Upper lobe of left lung (tissue), 6 donors: ENCODE results near the gene MS4A3. TPM values are rescaled to one million over a fixed set of nuclear protein-coding genes. Genes with fewer than 3 reads are reported as not detected.
"Not testable (repeated sequence)": the region's sequence is repeated elsewhere in the genome, so short reads cannot be mapped to it uniquely, and the experiment has no call there.

Experiments
- ATAC-seq, 2 donors: fragments of 200-7000 bp; cut with Tn5 transposase; one replicate each; pipeline ENCODE4 v1.9.1; 2022; ENCODE audit warnings: mild to moderate bottlenecking in 2 of 2, moderate library complexity in 2 of 2; ENCODE audit not compliant: low FRiP score in 2 of 2
- DNase-seq, 2 donors: peaks; one replicate each; pipeline ENCODE4 v3.0.0-alpha.2; 2019 to 2020
- H3K27ac ChIP-seq, 4 donors: fragments of 200-600 bp; sonication (generic); one replicate each; pipeline ENCODE4 v1.5.1; 2016 to 2019
- H3K27me3 ChIP-seq, 4 donors: fragments of 200-600 bp; sonication (generic); one replicate each; pipeline ENCODE4 v1.5.1; 2017 to 2019
- H3K36me3 ChIP-seq, 4 donors: fragments of 200-600 bp; sonication (generic); one replicate each; pipeline ENCODE4 v1.5.1; 2016 to 2019
- H3K4me1 ChIP-seq, 4 donors: fragments of 200-600 bp; sonication (generic); one replicate each; pipeline ENCODE4 v1.5.1; 2018 to 2019
- H3K4me3 ChIP-seq, 4 donors: fragments of 200-600 bp; sonication (generic); one replicate each; pipeline ENCODE4 v1.5.1; 2017 to 2019; ENCODE audit warnings: mild to moderate bottlenecking in 2 of 4, moderate library complexity in 1 of 4
- H3K9me3 ChIP-seq, 4 donors: fragments of 200-600 bp; sonication (generic); one replicate each; pipeline ENCODE4 v1.5.1; 2018 to 2019
- CTCF ChIP-seq, 6 experiments: fragments of 450-650 bp in 4 of 6; fragments of 200-600 bp in 2 of 6; sonication (generic) in 2 of 6; IDR thresholded peaks; one replicate each; pipeline ENCODE4 v1.5.1; 2016 to 2019; ENCODE audit warnings: antibody characterized with exemption in 6 of 6
- EP300 ChIP-seq, 4 donors: sonication (generic); formaldehyde crosslinking; IDR thresholded peaks; one replicate each; pipeline ENCODE4 v1.5.1; 2017; ENCODE audit warnings: antibody characterized with exemption in 4 of 4, control low read depth in 2 of 4
- POLR2A ChIP-seq, 4 donors: fragments of 450-650 bp; IDR thresholded peaks; one replicate each; pipeline ENCODE4 v1.5.1; 2016 to 2017; ENCODE audit warnings: antibody characterized with exemption in 4 of 4, mild to moderate bottlenecking in 2 of 4
- POLR2AphosphoS5 ChIP-seq, 2 donors: sonication (generic); formaldehyde crosslinking; IDR thresholded peaks; one replicate each; pipeline ENCODE4 v1.5.1; 2017; ENCODE audit warnings: antibody characterized with exemption in 2 of 2
- WGBS, 2 donors: methylation state at CpG; one replicate each; pipeline ENCODE4 v1.1.5; 2017 to 2018; 5-methylcytosine and 5-hydroxymethylcytosine counted together
- total RNA-seq, 6 donors: library from RNA; depleted of rRNA in 4 of 6; stranded (reverse); fragments of >200 nt in 4 of 6; gene quantifications; one replicate each; pipeline versions ENCODE4 v1.1.0 to v1.2.1, GENCODE V29; 2016 to 2021
- donor health status: DM: no; HTN: no; CAD: no; lungs with moderate emphysema.
- donor health status: DM: no; HTN: yes; CAD: no; lungs with severe emphysema.

Gene MS4A3
- total RNA-seq, 6 donors from 2014 or later: 0.46 to 1.1 TPM; not detected in 4

GRCh38 chr11:60088364-60088763, 31.9 kb downstream of the MS4A3 start, which contains the start of gene MS4A2:
Gene MS4A2 (plus strand): TSS chr11:60088664. CDS start chr11:60088766, 102 bp downstream.
- no peaks in the 10 kb centered on the region for H3K4me1 ChIP-seq
- no peak within 1 kb of the TSS for H3K4me3 ChIP-seq
- H3K27me3 ChIP-seq: no peaks in the 10 kb centered on the region
- no peaks in the 10 kb centered on the region for H3K36me3 ChIP-seq
- TF ChIP-seq CTCF (IDR thresholded peaks at IDR 0.05) (no peak), EP300 (IDR thresholded peaks at IDR 0.05) (no peak), POLR2AphosphoS5 (IDR thresholded peaks at IDR 0.05) (no peak), POLR2A (IDR thresholded peaks at IDR 0.05) (no peak)
- DNase-seq: no peak
- H3K27ac ChIP-seq: no peak within 1 kb of the TSS
- ATAC-seq: no peak
- no peaks in the 10 kb centered on the region for H3K9me3 ChIP-seq
- 79 to 97% methylated on average over 1 of the region's 1 CpG for WGBS, 2 donors

DNA sequence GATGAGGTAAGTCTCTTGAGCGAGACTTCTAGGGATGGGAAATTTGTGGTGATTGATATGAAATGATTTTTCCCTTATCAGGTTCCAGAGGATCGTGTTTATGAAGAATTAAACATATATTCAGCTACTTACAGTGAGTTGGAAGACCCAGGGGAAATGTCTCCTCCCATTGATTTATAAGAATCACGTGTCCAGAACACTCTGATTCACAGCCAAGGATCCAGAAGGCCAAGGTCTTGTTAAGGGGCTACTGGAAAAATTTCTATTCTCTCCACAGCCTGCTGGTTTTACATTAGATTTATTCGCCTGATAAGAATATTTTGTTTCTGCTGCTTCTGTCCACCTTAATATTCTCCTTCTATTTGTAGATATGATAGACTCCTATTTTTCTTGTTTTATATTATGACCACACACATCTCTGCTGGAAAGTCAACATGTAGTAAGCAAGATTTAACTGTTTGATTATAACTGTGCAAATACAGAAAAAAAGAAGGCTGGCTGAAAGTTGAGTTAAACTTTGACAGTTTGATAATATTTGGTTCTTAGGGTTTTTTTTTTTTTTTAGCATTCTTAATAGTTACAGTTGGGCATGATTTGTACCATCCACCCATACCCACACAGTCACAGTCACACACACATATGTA, 39.1 kb downstream of the MS4A3 start:
- no peak for TF ChIP-seq POLR2A (IDR thresholded peaks at IDR 0.05)
- no peak for TF ChIP-seq EP300 (IDR thresholded peaks at IDR 0.05)
- TF ChIP-seq CTCF (IDR thresholded peaks at IDR 0.05): no peak
- TF ChIP-seq POLR2AphosphoS5 (IDR thresholded peaks at IDR 0.05): no peak
- H3K36me3 ChIP-seq: no peaks in the 10 kb centered on the region
- no peak overlapping the region for H3K4me3 ChIP-seq
- DNase-seq (no peak), ATAC-seq (no peak)
- no peaks in the 10 kb centered on the region for H3K9me3 ChIP-seq
- H3K27ac ChIP-seq: no peak overlapping the region
- 56 to 60% methylated on average over 4 of the region's 4 CpGs for WGBS, 2 donors
- H3K4me1 ChIP-seq: no peaks in the 10 kb centered on the region
- H3K27me3 ChIP-seq: no peaks in the 10 kb centered on the region

DNA sequence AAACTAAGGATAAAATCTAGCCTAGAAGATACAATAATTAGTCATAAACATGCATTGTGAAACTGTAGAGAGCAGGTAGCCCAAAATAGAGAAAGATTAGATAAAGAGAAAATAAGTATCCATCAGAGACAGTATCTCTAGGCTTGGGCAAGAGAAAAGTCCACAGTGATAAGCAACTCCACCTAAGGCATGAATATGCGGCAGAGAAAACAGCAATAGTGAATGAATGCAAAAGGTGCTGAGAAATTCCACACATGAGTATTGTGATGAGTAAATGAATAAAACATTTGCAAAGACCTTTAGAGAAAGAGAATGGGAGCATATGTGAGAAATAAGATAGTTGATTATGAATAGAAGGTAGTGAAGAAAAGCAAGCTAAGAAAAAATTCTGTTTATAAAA, 40.7 kb downstream of the MS4A3 start:
- no peak overlapping the region for H3K4me3 ChIP-seq
- DNase-seq (no peak), ATAC-seq (no peak)
- no peaks in the 10 kb centered on the region for H3K36me3 ChIP-seq
- H3K27ac ChIP-seq: no peak overlapping the region
- no peaks in the 10 kb centered on the region for H3K27me3 ChIP-seq
- H3K4me1 ChIP-seq: no peaks in the 10 kb centered on the region
- H3K9me3 ChIP-seq: no peaks in the 10 kb centered on the region
- 98 to 100% methylated on average over 1 of the region's 1 CpG for WGBS, 2 donors
- no peak for TF ChIP-seq POLR2AphosphoS5 (IDR thresholded peaks at IDR 0.05)
- no peak for TF ChIP-seq POLR2A (IDR thresholded peaks at IDR 0.05)
- no peak for TF ChIP-seq CTCF (IDR thresholded peaks at IDR 0.05)
- no peak for TF ChIP-seq EP300 (IDR thresholded peaks at IDR 0.05)

DNA sequence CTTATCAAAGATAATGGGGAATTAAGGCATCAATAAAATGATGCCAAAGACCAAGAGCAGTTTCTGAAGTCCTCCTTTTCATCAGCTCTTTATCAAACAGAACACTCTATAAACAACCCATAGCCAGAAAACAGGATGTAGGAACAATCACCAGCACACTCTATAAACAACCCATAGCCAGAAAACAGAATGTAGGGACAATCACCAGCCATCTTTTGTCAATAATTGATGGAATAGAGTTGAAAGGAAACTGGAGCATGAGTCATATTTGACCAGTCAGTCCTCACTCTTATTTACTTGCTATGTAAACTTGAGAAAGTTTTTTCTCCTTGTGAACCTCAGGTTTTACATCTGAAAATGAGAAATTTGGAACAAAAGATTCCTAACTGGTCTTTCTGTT, 42.0 kb downstream of the MS4A3 start:
- Histone ChIP-seq H3K4me1 (no peaks in the 10 kb centered on the region), H3K4me3 (no peak overlapping the region), H3K9me3 (no peaks in the 10 kb centered on the region), H3K27me3 (no peaks in the 10 kb centered on the region), H3K27ac (no peak overlapping the region), H3K36me3 (no peaks in the 10 kb centered on the region)
- ATAC-seq (no peak), DNase-seq (no peak)
- TF ChIP-seq POLR2AphosphoS5 (IDR thresholded peaks at IDR 0.05) (no peak), EP300 (IDR thresholded peaks at IDR 0.05) (no peak), CTCF (IDR thresholded peaks at IDR 0.05) (no peak), POLR2A (IDR thresholded peaks at IDR 0.05) (no peak)

GRCh38 chr11:60100516-60100915, 44.1 kb downstream of the MS4A3 start:
- H3K36me3 ChIP-seq: no peaks in the 10 kb centered on the region
- H3K27me3 ChIP-seq: no peaks in the 10 kb centered on the region
- TF ChIP-seq EP300 (IDR thresholded peaks at IDR 0.05): no peak
- TF ChIP-seq POLR2AphosphoS5 (IDR thresholded peaks at IDR 0.05): no peak
- TF ChIP-seq CTCF (IDR thresholded peaks at IDR 0.05): no peak
- TF ChIP-seq POLR2A (IDR thresholded peaks at IDR 0.05): no peak
- no peak overlapping the region for H3K27ac ChIP-seq
- no peak overlapping the region for H3K4me3 ChIP-seq
- H3K4me1 ChIP-seq: no peaks in the 10 kb centered on the region
- no peak for DNase-seq
- no peaks in the 10 kb centered on the region for H3K9me3 ChIP-seq
- ATAC-seq: no peak
- 59 to 73% methylated on average over 1 of the region's 1 CpG for WGBS, 2 donors

DNA sequence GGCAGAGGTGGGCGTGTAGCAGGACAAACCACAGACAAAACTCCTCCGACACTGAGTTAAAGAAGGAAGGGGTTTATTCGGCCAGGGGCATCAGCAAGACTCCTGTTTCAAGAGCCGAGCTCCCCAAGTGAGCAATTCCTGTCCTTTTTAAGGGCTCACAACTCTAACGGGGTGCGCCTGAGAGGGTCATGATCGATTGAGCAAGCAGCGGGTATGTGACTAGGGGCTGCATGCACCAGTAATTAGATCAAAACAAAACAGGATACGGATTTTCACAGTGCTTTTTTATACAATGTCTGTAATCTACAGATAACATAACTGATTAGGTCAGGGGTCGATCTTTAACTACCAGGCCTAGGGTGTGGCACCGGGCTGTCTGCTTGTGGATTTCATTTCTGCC, 44.9 kb downstream of the MS4A3 start:
- not testable (repeated sequence) for H3K4me1 ChIP-seq, H3K36me3 ChIP-seq, ATAC-seq, DNase-seq, H3K4me3 ChIP-seq, H3K9me3 ChIP-seq, H3K27me3 ChIP-seq, H3K27ac ChIP-seq
- 71 to 83% methylated on average over 11 of the region's 11 CpGs for WGBS, 2 donors

DNA sequence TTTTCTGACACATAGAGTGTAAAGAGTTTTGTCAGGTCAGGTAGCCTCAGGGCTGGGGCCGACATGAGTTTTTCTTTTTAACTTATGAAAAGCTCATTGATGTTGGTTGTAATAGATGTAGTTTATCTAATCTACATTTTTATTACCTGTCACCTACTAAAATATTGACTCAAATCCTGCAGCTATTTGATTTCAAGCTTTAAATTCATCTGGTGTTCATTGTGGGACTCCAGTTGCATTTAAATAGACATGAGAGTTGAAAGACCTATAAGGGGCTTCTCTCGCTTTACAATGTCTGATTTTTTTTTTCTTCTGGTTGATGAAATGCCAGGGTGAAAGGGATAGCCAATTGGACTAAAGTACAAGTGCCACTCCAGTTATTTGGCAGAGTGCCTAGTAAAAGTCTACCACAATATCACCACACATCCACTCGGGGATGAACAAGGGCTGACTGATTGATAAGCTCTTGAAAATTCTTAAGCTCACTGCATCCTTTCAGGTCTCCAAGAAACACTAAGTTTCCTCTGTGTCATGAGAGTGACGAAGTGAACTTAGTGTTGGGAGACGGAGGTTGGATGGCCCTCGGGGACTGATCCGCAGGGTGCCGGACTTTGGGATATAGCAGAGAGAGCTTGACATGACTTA, 48.1 kb downstream of the MS4A3 start:
- 67 to 74% methylated on average over 8 of the region's 8 CpGs for WGBS, 2 donors
- not testable (repeated sequence) for DNase-seq, ATAC-seq, H3K36me3 ChIP-seq, H3K27me3 ChIP-seq, H3K9me3 ChIP-seq, H3K27ac ChIP-seq, H3K4me3 ChIP-seq, H3K4me1 ChIP-seq
